HepG2 (cell line): ENCODE results near the gene ZNF605. TPM values are rescaled to one million over a fixed set of nuclear protein-coding genes. Genes with fewer than 3 reads are reported as not detected.

Source experiments
- AGO1 ChIP-seq: fragments of 200-400 bp; formaldehyde crosslinking; IDR thresholded peaks from 2 replicates; pipeline ENCODE4 v1.6.1; 2017; ENCODE audit warnings: mild to moderate bottlenecking, low read depth, low read length, moderate library complexity; ENCODE audit not compliant: poor library complexity, severe bottlenecking
- ARHGAP35 ChIP-seq: sonication (generic); formaldehyde crosslinking; IDR thresholded peaks from 2 replicates; pipeline ENCODE4 v1.9.0; 2022; ENCODE audit warnings: mild to moderate bottlenecking, inconsistent platforms, moderate library complexity, missing genetic modification reagents, borderline replicate concordance
- ATRX ChIP-seq: sonication (generic); formaldehyde crosslinking; IDR thresholded peaks from 2 replicates; pipeline ENCODE4 v1.4.0; 2020; ENCODE audit warnings: missing genetic modification reagents, borderline replicate concordance
- BORCS8-MEF2B ChIP-seq: sonication (generic); formaldehyde crosslinking; IDR thresholded peaks from 2 replicates; pipeline ENCODE4 v1.8.0; 2022; ENCODE audit warnings: mild to moderate bottlenecking, missing genetic modification reagents
- CEBPG ChIP-seq: IDR thresholded peaks from 2 replicates; pipeline ENCODE4 v1.6.1; 2016
- CREM ChIP-seq, 2 experiments: sonication (generic) in 1 of 2; formaldehyde crosslinking in 1 of 2; IDR thresholded peaks; 2 replicates each; pipeline versions ENCODE4 v1.4.0 to v1.6.1; 2016 to 2020; ENCODE audit warnings: antibody characterized with exemption in 1 of 2, mild to moderate bottlenecking in 1 of 2, missing genetic modification reagents in 1 of 2
- ESRRA ChIP-seq: sonication (generic); formaldehyde crosslinking; IDR thresholded peaks from 2 replicates; pipeline ENCODE4 v1.5.1; 2020; ENCODE audit warnings: mild to moderate bottlenecking, low read depth, missing genetic modification reagents
- ETV5 ChIP-seq: IDR thresholded peaks from 2 replicates; pipeline ENCODE4 v1.6.1; 2018; ENCODE audit warnings: missing biosample characterization, missing genetic modification reagents, inconsistent platforms, borderline replicate concordance
- FOXP1 ChIP-seq, 2 experiments: fragments of 450-650 bp in 1 of 2; IDR thresholded peaks; 2 replicates each; pipeline ENCODE4 v1.6.1; 2017 to 2018; ENCODE audit warnings: antibody characterized with exemption in 1 of 2
- GATAD1 ChIP-seq: IDR thresholded peaks from 2 replicates; pipeline ENCODE4 v1.6.1; 2016; ENCODE audit warnings: missing genetic modification reagents, missing compliant biosample characterization
- KDM4B ChIP-seq: sonication (generic); formaldehyde crosslinking; IDR thresholded peaks from 2 replicates; pipeline ENCODE4 v1.4.0; 2020; ENCODE audit warnings: missing genetic modification reagents
- MATR3 ChIP-seq: sonication (generic); formaldehyde crosslinking; IDR thresholded peaks from 2 replicates; pipeline ENCODE4 v1.4.0; 2020; ENCODE audit warnings: missing genetic modification reagents
- MXD1 ChIP-seq: sonication (generic); formaldehyde crosslinking; IDR thresholded peaks from 2 replicates; pipeline ENCODE4 v1.4.0; 2020; ENCODE audit warnings: mild to moderate bottlenecking, missing genetic modification reagents
- NFKBIZ ChIP-seq: IDR thresholded peaks from 2 replicates; pipeline ENCODE4 v1.6.1; 2018; ENCODE audit warnings: missing genetic modification reagents, missing compliant biosample characterization
- ONECUT2 ChIP-seq: sonication (generic); formaldehyde crosslinking; IDR thresholded peaks from 2 replicates; pipeline ENCODE4 v1.4.0; 2020; ENCODE audit warnings: missing genetic modification reagents
- TAF15 ChIP-seq: fragments of 200-400 bp; formaldehyde crosslinking; IDR thresholded peaks from one replicate; pipeline ENCODE4 v1.6.1; 2018; ENCODE audit warnings: mild to moderate bottlenecking, low read depth, low read length; ENCODE audit not compliant: poor library complexity, severe bottlenecking
- TBP ChIP-seq: sonication (generic); formaldehyde crosslinking; IDR thresholded peaks from 2 replicates; pipeline ENCODE4 v1.5.0; 2020; ENCODE audit warnings: missing genetic modification reagents
- ZBTB3 ChIP-seq: sonication (generic); formaldehyde crosslinking; IDR thresholded peaks from 2 replicates; pipeline ENCODE4 v1.4.0; 2020; ENCODE audit warnings: low read depth, mild to moderate bottlenecking, moderate library complexity, missing genetic modification reagents, borderline replicate concordance
- ZNF251 ChIP-seq: sonication (generic); formaldehyde crosslinking; IDR thresholded peaks from 2 replicates; pipeline ENCODE4 v1.9.0; 2021; ENCODE audit warnings: mild to moderate bottlenecking, missing genetic modification reagents
- ZNF34 ChIP-seq: sonication (generic); formaldehyde crosslinking; IDR thresholded peaks from 2 replicates; pipeline ENCODE4 v1.4.0; 2020; ENCODE audit warnings: mild to moderate bottlenecking, missing genetic modification reagents, borderline replicate concordance
- ZNF343 ChIP-seq: sonication (generic); formaldehyde crosslinking; IDR thresholded peaks from 2 replicates; pipeline ENCODE4 v1.4.0; 2020; ENCODE audit warnings: mild to moderate bottlenecking, missing genetic modification reagents
- ZNF510 ChIP-seq: sonication (generic); formaldehyde crosslinking; IDR thresholded peaks from 2 replicates; pipeline ENCODE4 v1.4.0; 2020; ENCODE audit warnings: low read depth, mild to moderate bottlenecking, missing genetic modification reagents
- ZNF530 ChIP-seq: sonication (generic); formaldehyde crosslinking; IDR thresholded peaks from 2 replicates; pipeline ENCODE4 v1.5.0; 2020; ENCODE audit warnings: low read depth, mild to moderate bottlenecking, missing genetic modification reagents
- ZNF652 ChIP-seq: IDR thresholded peaks from 2 replicates; pipeline ENCODE4 v1.6.1; 2016; ENCODE audit warnings: low read depth, borderline replicate concordance
- ZNF7 ChIP-seq: IDR thresholded peaks from 2 replicates; pipeline ENCODE4 v1.6.1; 2016; ENCODE audit warnings: missing biosample characterization, missing genetic modification reagents
- ZNF724P ChIP-seq: sonication (generic); formaldehyde crosslinking; IDR thresholded peaks from 2 replicates; pipeline ENCODE4 v1.8.0; 2022; ENCODE audit warnings: missing genetic modification reagents, borderline replicate concordance
- ZNF737 ChIP-seq: sonication (generic); formaldehyde crosslinking; IDR thresholded peaks from 2 replicates; pipeline ENCODE4 v1.5.0; 2020; ENCODE audit warnings: missing genetic modification reagents, mild to moderate bottlenecking, borderline replicate concordance
- ZNF83 ChIP-seq: sonication (generic); formaldehyde crosslinking; IDR thresholded peaks from 2 replicates; pipeline ENCODE4 v1.4.0; 2020; ENCODE audit warnings: missing genetic modification reagents, mild to moderate bottlenecking, borderline replicate concordance
- polyA plus RNA-seq, 8 experiments: library from polyadenylated mRNA; depleted of rRNA in 3 of 8; stranded (reverse) in 7 of 8; unstranded in 1 of 8; fragments of >200 nt; fragmentation: Illumina TruSeq in 4 of 8; extraction: Trizol in 4 of 8; gene quantifications; 2 replicates each; pipeline versions ENCODE4 v1.2.1 to v1.2.3, GENCODE V29; 2011 to 2016; ENCODE audit warnings: low read depth in 4 of 8, missing spikeins in 1 of 8, mixed read lengths in 1 of 8; ENCODE audit not compliant: insufficient read depth in 1 of 8
- total RNA-seq, 5 experiments: library from RNA; depleted of rRNA; stranded (reverse); fragments of >200 nt; fragmentation: Illumina TruSeq; extraction: Trizol; gene quantifications; 2 replicates each; pipeline ENCODE4 v1.2.3, GENCODE V29; 2016; ENCODE audit warnings: low read depth in 1 of 5
- TF ChIP-seq, protein P1 (sequence below): sonication (generic); formaldehyde crosslinking; conservative IDR thresholded peaks from 2 replicates; pipeline ENCODE4 v1.8.0; 2022; ENCODE audit warnings: mild to moderate bottlenecking, moderate library complexity, missing genetic modification reagents

ZNF605 gene
- total and polyA plus RNA-seq, 2 of the 13 experiments (the other 11 are each of a cell fraction or from before 2014, with no cell fraction given): 6.7 to 6.8 TPM

DNA sequence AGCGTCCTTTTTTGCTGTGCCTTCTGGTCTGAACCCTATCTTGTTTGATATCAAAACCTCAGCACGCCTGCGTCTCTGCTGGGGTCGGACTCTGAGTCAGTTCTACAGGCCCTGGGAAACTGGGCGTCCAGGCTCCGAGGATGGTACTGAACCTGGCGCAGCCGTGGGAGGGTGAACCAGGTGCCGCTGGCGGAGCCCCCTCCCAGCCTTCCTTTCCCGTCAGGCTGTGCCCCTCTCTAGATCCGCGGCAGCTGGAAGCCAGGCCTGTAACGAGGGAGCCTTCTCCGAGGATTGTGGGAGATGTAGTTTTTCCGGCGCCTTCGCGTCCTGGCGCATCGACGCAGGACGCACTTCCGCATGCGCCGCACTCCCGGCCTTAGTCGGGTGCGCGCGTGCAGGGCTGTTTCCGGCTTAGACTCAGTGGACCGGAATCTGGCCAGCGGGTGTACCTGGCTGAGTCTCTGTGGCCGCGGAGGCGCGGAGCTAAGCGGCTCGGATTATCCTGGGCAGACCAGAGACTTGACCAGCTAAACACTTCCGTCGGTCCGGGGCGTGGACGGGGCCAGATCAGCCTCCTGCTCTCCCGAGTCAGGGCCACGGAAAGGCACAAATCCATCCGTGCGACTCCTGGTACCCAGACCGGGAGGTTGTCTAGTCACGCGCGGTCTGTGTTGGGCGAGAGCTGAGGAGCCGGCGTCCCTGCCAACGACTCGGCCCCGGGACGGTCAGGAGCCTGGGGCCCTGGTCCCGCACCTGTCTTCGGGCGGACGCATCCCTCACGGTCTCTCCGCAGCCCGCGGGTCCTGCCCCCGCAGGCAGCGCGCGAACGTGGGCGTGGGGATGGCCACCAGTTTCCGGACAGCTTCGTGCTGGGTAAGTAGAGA is 30.1 kb upstream of the ZNF605 start, which contains the start of gene ZNF26 (continued):
- peak; percentile 93 for TF ChIP-seq KDM4B
- TF ChIP-seq ONECUT2: no peak; the same call in 1 of the 2 replicates
- no peak for TF ChIP-seq FOXP1 (IDR thresholded peaks at IDR 0.05)
- no peak for TF ChIP-seq FOXP1 (CRISPR knock-in tag; IDR thresholded peaks at IDR 0.05)
- no peak for TF ChIP-seq ZNF510 (CRISPR knock-in tag)
- TF ChIP-seq MATR3 (CRISPR knock-in tag): no peak
- peak; percentile 98 for TF ChIP-seq GATAD1 (CRISPR knock-in tag)
- TF ChIP-seq ZNF251 (CRISPR knock-in tag): no peak
- peak; percentile 53 for TF ChIP-seq AGO1
- TF ChIP-seq ZBTB3: no peak
- TF ChIP-seq ZNF737: peak; percentile 54; the same call in 1 of the 2 replicates
- TF ChIP-seq ZNF530 (CRISPR knock-in tag): no peak
- peak; percentile 76 for TF ChIP-seq TBP (CRISPR knock-in tag)
- TF ChIP-seq MXD1 (CRISPR knock-in tag): 0 out of 2 replicates have a peak, but pooled peaks have one; percentile 90
- peak; percentile 51; the same call in 1 of the 2 replicates for TF ChIP-seq ESRRA
- no peak for TF ChIP-seq ATRX (CRISPR knock-in tag)
- TF ChIP-seq ZNF34: no peak
- peak; percentile 89; the same call in 1 of the 2 replicates for TF ChIP-seq ETV5 (CRISPR knock-in tag)
- peak; percentile 59; the same call in 1 of the 2 replicates for TF ChIP-seq NFKBIZ
- TF ChIP-seq ZNF7 (CRISPR knock-in tag): no peak
- TF ChIP-seq ZNF652 (CRISPR knock-in tag): no peak; the same call in 1 of the 2 replicates
- no peak; the same call in 1 of the 2 replicates for TF ChIP-seq BORCS8-MEF2B (CRISPR knock-in tag)
- 0 out of 2 replicates have a peak, but pooled peaks have one; percentile 4 for TF ChIP-seq CEBPG (CRISPR knock-in tag)
- no peak for TF ChIP-seq ZNF724P (CRISPR knock-in tag)
- TF ChIP-seq TAF15: no peak
- peak; percentile 100 for TF ChIP-seq CREM (IDR thresholded peaks at IDR 0.05)
- peak; percentile 92 for TF ChIP-seq CREM (CRISPR knock-in tag; IDR thresholded peaks at IDR 0.05)
- TF ChIP-seq, protein P1, sequence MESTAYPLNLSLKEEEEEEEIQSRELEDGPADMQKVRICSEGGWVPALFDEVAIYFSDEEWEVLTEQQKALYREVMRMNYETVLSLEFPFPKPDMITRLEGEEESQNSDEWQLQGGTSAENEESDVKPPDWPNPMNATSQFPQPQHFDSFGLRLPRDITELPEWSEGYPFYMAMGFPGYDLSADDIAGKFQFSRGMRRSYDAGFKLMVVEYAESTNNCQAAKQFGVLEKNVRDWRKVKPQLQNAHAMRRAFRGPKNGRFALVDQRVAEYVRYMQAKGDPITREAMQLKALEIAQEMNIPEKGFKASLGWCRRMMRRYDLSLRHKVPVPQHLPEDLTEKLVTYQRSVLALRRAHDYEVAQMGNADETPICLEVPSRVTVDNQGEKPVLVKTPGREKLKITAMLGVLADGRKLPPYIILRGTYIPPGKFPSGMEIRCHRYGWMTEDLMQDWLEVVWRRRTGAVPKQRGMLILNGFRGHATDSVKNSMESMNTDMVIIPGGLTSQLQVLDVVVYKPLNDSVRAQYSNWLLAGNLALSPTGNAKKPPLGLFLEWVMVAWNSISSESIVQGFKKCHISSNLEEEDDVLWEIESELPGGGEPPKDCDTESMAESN (CRISPR knock-in tag): peak; percentile 92
- TF ChIP-seq ARHGAP35 (CRISPR knock-in tag): peak; percentile 90; the same call in 1 of the 2 replicates
- no peak; the same call in 1 of the 2 replicates for TF ChIP-seq ZNF83 (CRISPR knock-in tag)
- TF ChIP-seq ZNF343 (CRISPR knock-in tag): peak; percentile 51; the same call in 1 of the 2 replicates
